NCI-H748 treated with DMSO at 0.1 percent for 48 hours (cell line): ENCODE results near the gene TSPAN14.

Experiments
- DNase-seq: peaks from one replicate; lab custom pipeline; 2025; lab: John Stamatoyannopoulos, UW

Gene TSPAN14

DNA sequence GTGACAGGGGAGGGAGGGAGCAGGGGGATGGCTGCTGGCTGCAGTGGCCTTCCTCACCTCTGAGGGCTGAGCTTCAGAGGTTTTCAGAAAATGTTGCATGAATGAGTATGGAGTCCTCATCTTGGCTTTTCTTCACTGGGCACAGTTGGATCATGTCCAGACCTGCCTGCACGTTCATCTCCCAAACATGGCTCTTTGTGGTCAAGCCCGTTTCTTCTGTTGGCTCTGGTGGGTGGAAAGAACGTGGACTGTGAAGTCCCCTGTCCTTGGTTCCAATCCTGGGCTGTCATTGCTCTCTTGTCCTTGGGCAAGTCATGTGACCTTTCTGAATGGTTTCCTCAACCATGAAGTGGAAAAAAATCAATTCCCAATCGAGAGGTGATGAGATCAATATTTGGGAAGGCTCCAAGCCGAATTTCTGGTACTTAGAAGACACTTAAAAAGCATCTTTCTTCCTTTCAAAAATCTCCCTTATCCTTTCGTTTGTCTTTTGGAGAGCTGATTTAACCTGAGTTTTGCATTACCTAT is 34.5 kb downstream of the TSPAN14 start:
- DNase-seq = no peak

- DNase-seq = no peak
These were observed 35.4 kb downstream of the TSPAN14 start for GRCh38 chr10:80489371-80490112.

DNA sequence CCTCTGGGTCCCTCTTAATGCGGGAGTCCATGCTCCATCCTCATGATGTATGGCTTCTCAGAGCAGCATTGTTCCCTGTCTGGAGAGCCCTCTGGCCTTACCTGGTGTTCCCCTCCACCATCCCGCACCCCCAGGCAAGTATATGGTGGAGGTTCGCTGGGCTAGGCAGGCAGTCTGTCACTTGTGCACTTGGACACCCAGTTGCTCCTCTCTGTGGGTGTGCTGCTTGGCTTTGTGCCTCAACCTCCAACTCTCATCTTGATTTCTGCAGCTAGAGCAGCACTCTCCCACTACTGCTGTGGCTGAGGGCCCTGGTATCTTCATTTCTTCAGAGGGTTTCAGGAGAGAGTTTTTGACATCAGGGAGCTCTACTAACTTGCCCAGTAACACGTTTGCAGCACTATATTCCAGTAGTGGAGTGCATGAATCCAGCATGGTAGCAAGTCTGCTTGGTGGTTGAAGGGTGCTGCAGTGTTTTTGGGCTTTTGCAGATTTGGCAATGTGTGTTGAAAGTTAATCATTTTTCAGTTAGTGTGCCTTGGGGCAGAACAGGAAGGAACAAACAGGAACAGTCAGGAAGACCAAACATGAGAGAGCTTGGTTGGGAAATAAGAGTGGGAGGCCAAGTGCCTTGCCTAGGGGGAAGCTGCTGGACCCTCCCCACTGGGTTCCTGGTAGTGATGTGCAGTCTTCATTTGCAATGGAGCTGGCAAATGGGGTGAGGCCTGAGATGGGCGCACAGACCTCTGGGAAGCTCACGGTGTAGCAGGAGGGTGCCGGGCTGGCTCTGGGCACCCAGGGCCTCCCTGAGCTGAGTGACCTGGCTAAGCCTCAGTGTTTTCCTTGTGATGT is 37.4 kb downstream of the TSPAN14 start:
- DNase-seq = no peak

GRCh38 chr10:80492848-80493521 is 38.9 kb downstream of the TSPAN14 start:
- DNase-seq = no peak

DNA sequence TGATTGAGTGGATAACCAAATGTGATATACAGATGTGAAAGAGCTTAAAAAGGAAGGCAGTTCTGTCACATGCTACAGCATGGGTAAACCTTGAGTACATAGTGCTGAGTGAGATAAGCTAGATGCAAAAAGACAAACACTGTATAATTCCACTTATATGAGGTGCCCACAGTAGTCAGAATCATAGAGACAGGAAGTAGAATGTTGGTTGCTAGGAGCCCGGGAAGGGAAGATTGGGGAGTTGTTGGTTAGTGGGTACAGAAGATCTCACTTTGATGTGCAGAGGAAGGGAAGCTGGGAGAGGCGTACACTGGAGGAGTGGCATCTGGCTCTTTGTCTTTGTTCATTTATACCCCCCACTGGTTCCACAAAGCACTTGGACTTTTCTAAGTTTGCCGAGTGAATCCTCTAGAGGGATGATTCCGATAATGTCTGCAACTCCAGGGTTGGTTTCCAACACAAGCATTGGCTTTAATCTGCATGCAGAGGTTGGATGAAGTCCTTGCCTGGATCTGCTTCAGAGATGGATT is 39.5 kb downstream of the TSPAN14 start:
- DNase-seq = no peak

GRCh38 chr10:80496555-80497172 is 42.6 kb downstream of the TSPAN14 start:
- no peak for DNase-seq

DNA sequence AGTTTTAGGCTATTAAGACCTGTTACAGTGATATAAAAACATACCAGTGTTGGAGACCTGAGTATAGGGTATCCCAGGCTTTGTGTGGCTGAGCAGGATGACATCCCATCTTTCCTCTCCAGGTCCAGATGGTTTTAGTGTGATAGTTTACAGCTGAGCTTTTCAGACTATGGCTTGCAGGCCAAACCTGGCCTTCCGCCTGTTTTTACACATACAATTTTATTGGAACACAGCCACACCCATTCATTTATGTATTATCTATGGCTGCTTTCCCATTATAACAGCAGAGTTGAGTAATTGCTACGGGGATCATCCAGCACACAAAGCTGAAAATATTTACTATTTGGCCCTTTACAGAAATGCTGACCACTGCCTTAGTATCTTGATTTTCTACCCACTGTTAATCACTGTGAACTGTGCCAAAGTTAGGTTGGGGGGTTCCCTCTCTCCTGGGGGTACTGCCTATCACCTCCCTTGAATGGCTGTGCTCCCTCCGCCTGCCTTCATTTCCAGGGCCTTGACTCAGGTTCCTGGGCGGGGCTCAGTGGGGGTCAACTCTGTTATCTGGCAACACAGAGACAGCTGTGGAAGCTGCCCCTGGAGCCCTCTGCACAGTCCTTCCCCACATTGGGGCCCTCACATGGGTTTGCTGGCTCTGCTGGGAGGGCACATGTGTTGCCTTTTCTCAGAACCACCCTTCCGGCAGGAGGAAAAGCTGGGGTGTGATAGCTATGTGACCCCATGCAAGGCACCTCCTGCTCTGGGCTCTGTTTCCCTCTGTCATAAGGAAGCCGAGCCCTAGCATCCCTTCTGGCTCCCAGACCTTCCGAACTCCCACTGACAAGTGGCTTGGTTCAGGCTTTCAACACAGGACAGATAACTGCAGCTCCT is 43.3 kb downstream of the TSPAN14 start:
- no peak for DNase-seq

GRCh38 chr10:80498078-80498832 is 44.1 kb downstream of the TSPAN14 start:
- no peak for DNase-seq

DNA sequence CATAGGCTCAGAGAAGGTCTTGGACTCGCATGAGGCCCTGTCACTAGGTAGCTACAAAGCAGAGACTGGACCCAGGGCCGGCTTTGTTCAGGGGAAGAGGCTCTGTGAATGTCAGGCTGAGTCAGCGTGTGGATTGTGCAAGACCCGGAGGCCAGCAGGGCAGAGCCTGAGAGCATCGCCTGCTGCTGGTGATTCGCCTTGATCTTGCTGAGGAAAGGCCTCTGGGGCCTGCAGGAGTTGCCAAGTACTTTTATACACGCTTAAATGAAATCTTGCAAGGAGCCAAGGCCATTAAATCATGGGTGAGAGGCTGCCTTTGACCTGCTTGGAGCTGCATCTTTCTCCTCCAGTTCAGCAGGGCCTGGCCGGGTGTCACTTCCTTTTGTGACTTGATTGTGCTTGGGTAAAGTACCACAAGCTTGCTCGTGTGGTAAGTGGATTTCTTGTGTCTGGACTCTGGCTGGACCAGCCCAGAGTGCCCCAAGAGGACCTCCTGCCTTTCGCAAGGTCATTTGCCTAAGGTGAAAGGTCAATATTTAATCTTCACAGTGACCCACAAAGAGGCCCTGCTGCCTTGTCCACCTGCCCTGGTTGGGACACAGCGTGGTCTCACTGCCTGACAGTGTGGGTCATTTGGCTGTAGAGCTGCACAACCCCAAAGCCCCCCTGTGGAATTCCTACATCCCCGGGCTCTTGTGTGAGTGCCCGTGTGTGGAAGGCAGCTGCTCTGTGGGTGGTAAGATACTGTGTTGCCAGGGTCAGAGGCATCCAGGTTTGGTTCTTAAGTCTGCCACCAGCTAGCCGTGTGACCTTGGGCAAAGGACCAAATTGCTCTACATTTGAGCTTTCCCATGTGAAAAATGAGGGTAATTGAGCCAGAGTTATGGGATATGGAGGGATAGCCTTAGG is 45.0 kb downstream of the TSPAN14 start:
- no peak for DNase-seq

DNA sequence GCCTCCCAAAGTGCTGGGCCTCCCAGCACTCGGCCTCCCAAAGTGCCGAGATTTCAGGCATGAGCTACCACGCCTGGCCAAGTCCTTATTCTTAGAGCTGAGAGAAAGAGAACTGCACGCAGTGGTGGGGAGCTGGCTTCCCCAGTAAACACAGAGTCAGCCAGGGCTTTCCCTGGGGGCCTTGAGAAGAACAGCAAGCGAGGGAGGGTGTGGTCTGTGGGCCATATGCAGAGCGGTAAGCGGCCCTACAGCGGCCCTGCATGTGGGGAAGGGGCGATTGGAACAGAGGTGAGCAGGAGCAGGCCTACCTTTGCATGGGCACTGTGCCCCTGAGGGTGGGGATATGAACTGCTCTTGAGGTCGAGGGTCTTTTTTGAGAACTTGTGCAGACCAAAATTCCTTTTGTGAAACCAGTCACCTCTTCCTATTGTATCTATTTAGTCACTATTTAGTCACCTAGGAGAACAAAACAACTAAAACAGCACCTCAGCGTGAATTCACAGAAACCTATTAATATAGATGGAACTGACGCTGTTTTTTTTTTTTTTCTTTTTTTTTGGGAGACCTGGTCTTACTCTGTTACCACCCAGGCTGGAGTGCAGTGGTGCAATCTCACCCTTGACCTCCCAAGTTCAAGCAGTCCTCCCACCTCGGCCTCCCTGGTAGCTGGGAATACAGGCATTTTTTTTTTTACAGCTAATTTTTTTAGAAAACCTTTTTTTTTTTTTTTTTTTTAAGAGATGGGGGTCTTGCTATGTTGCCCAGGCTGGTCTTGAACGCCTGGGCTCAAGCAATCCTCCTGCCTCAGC is 46.7 kb downstream of the TSPAN14 start:
- no peak for DNase-seq

GRCh38 chr10:80501381-80501912 is 47.3 kb downstream of the TSPAN14 start:
- DNase-seq = no peak

DNA sequence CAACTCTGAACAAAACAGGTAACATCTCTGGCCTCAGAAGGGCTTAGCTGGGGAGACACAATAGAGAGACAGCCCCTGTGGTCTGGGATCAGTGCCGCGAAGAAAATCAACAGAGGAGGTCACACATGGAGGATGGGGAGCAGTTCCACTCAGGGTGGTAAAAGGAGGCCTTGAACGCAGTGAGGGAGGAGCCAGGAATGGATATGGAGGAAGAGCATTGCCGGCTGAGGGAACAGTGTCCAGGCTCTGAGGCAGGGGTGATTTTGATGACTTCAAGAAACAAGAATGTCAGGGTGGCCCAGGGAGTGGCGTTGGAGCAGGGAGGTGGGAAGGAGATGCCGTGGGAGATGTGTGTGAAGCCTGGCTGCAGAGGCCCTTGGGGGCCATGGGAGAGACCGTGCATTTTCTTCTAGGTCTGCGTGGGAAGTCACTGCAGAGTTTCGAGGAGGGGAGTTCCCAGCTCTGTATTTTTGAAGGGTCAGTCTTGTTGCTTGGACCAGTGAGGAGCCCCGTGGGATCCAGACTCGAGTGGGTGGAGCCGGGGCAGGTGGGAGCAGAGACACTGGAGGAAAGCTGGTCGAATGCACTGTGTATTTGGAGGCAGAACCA is 47.9 kb downstream of the TSPAN14 start:
- DNase-seq = no peak

DNA sequence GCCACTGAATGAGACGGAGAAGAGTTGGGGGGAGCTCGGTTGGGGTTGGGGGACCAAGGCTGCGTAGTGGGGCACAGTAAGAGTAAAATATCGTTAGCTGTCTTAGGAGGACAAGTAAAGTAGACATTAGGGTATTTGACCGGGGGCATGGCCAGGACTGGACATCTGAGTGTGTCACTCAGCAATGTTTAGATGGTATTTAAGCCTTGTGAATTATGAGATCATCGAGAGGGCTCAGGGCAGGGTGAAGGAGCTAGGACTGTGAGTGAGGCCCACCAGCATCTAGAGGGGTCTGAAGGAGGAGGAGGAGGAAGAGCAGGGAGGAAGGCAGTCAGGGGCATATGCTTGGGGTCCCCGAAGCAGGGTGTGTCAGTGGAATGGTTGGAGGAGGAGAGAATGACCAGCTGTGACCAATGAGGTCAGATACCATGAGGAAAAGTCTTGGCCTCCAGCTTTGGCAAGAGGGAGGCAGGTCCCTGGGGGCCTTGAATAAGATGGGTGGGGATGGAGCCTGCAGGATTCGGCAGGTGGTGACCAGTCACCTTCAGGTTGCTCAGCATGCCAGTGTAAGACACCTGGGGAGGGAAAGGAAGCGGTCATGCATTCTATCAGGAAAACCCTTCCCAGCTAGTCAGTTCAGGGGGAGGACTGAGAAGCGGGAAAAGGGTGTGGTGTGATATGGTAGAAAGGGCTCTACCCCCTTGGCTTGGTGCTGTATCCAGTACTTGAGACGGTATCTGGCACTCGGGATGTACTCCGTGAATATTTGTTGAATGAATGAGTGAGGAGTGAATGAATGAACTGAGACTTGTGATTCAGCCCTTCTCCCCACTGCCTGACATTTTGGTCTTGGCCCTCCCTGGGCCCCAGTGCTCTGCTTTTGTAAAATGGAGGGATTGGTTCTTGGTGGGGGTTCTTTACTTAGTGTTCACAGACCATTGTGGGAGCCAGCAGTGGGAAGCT is 48.8 kb downstream of the TSPAN14 start:
- DNase-seq = no peak

- DNase-seq = no peak
These were observed 49.6 kb downstream of the TSPAN14 start for GRCh38 chr10:80503584-80504157.

- DNase-seq = no peak
These were observed 50.2 kb downstream of the TSPAN14 start for GRCh38 chr10:80504158-80504811.
